AML-193 (cell line): Measurements from ENCODE around the gene TM9SF3.
"Not testable (repeated sequence)": the region's sequence is repeated elsewhere in the genome, so short reads cannot be mapped to it uniquely, and the experiment has no call there.

Source experiments
- DNase-seq, 2 experiments: peaks; one replicate each; lab custom pipeline; 2025; lab: John Stamatoyannopoulos, UW

TM9SF3 gene

DNA sequence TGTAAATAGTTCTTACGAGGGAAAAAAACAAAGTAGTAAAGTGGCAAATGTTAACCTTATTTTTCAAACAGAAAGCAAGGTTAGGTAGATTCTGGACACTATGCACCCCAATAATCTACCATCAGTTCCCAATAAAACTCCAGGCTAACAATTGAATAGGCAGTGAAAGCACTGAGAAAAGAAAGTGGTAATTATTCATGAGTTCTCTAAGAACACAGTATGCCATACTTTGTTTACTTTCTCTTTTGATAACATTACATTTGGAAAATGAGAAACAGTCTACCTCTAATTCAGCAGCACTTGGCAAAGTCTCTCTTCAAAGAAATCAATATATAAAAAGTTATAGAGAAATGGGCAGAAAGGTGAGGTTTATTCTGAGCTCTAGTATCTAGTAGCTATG lies 18.4 kb downstream of the TM9SF3 start:
- no peak for DNase-seq

DNA sequence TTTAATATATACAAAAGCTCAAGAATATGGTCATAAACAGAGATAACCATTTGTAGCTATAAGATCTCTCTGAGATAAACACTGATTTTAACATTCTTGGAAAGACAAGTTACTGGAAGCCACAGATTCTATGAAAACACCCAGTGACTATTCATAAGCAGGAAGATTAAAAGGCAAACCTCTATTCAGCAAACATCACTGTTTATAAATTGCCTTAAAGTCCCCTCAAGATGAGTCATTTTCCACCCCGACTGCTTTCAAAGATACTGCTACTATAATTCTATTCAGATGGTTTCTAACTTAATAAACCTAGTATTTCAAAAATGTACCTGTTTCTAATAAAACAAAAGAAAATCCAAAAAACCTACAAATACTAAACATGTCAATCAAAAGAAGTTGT lies 21.0 kb downstream of the TM9SF3 start:
- DNase-seq: no peak

DNA sequence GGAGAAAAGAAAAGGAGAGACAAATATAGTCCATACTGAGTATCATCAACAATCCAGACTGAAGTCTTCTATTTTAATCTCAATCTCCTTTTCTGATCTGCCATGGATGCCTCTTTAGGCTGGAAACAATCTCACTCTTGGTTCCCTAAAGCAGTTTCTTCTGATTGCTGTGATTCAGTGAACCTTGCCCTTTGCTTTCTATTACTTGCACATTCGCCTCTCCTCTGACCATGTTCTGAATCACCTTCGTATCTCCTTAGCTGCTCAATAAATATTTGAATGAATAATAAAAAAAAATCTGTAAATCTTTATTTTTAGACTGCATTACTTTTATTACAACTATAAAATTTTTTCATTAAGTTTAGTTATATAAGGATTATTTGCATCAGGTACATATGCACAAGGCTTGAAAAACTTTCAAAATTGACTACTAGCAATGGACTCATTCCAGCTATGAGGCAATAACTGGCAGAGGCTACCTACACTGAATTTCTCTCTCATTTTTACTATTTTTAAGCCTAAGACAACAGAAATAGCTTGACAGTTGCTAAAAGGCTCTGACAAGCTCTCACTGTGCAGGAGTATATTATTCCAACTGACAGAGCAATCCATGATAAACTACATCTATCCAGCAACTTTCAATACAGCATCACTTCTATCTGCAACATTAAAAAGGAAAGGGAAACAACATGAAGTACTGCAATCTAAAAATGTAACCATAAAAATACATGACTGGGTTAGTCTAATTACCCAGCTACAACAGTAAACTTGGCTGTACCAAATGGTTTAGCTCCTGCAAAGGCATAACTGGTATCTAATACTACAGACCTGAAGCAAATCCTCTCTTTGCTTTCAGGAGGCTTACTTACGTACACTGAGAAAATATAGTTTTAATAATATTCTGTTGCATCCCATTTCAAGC lies 25.6 kb downstream of the TM9SF3 start:
- DNase-seq: no peak

DNA sequence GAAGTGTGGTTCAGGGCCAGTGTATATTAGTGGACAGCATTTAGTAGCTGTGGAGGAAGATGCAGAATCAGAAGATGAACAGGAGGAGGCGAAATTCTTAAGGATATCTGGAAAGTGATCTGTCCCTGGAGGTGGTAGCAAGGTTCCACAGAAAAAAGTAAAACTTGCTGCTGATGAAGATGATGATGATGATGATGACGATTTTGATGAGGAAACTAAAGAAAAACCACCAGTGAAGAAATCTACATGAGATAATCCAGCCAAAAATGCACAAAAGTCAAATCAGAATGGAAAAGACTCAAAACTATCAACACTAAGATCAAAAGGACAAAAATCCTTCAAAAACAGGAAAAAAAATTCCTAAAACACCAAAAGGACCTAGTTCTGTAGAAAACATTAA lies 26.3 kb downstream of the TM9SF3 start:
- no peak for DNase-seq

DNA sequence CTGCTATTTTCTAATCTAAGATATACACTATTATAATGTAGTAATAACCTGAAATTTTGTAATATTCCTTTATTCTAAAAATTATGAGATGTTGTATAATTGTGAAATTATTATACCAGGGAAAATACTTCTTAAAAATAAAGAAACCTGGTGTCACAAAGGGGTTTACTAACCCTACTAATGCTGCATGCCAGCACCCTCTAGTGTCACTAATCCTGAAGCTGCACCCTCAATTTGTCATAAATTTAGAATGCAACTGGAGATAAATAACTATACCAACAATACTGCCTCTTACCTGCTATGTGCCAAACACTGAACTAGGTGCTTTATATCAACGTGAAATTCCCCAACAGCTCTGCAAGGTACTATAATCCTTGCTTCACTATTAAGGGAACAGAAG lies 30.8 kb downstream of the TM9SF3 start:
- peak; percentile 2 to 11 for DNase-seq

- DNase-seq: no peak
Measured at GRCh38 chr10:96555330-96555729, 31.5 kb downstream of the TM9SF3 start.

DNA sequence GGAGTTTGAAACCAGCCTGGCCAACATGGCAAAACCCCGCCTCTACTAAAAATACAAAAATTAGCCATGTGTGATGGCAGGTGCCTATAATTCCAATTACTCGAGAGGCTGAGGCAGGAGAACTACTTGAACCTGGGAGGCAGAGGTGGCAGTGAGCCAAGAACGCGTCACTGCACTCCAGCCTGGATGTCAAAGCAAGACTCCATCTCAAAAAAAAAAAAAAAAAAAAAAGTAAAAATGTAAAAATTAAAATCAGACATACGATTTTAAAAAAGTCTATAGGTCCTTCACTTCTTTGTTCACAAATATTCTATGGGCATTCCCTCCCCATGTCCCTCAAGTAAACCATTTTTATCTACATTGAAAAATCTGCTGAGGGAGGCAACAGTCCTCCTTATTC lies 38.2 kb downstream of the TM9SF3 start:
- DNase-seq: no peak

DNA sequence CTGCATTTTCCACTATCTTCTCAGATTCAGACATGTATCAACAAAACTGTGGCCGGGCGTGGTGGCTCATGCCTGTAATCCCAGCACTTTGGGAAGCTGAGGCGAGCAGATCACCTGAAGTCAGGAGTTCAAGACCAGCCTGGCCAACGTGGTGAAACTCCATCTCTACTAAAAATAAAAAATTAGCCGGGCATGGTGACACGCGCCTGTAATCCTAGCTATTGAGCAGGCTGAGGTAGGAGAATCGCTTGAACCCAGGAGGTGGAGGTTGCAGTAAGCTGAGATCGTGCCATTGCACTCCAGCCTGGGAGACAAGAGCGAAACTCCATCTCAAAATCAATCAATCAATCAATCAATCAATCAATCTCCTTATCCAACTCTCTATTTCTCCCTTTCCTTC lies 41.3 kb downstream of the TM9SF3 start:
- not testable (repeated sequence) for DNase-seq

- no peak for DNase-seq
Measured at GRCh38 chr10:96541921-96542320, 44.9 kb downstream of the TM9SF3 start.

DNA sequence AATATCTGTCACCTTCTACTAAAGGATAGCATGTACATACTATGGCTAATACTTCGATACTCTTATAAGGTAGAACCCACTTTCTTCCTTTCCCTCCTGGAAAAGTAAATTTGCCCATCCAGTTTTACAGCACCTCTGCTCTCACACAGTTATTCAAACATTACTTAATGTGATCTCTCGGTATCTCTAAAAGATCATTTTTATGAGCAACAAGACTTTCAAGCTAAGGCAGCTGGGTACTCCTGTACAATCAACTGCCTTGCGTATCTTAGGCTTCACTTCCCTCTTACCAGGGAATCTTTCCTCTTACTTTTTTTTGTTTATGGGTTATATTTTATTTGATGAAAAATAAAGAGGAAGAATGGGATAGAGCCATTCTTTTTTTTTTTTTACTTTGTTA lies 46.6 kb downstream of the TM9SF3 start:
- no peak for DNase-seq

- no peak for DNase-seq
Measured at GRCh38 chr10:96538683-96539082, 48.1 kb downstream of the TM9SF3 start.

DNA sequence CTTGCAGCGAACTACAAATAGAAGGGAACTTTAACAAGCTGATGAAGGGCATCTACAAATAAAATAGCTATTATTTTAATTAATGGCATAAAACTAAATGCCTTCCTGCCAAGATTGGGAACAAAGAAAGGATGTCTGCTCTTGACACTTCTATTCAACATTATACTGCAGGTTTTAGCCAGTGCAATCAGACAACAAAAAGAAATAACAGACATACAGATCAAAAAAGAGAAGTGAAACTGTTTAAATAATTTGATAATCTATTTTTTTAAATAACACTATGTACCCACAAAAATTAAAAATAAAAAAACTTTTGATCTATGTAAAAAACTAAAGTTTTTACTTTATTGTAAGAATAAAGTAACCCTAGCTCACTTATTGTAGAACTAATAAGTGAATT lies 50.7 kb downstream of the TM9SF3 start:
- DNase-seq: no peak

- DNase-seq: no peak
Measured at GRCh38 chr10:96532523-96532922, 54.3 kb downstream of the TM9SF3 start.

GRCh38 chr10:96529634-96530279 lies 57.1 kb downstream of the TM9SF3 start:
- no peak for DNase-seq

DNA sequence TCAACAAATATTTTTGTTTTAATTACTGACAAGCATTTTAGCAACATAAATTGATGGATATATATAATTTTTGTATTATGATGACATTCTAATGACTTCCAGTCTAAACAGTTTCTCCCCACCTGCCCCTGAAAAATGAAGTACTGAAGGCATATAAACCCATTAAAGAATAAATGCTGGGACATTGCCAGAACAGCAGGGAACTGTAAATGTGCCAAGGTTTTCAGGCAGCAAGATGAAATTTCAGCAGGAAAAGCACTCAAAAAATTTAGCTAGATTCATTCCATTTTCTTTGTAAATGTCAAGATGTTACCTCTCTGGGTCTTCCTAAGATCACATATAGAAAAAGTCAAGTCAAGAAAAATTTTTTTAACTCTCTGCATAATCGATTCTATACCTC lies 62.1 kb downstream of the TM9SF3 start:
- no peak for DNase-seq

GRCh38 chr10:96517284-96517683 lies 69.5 kb downstream of the TM9SF3 start:
- no peak for DNase-seq

DNA sequence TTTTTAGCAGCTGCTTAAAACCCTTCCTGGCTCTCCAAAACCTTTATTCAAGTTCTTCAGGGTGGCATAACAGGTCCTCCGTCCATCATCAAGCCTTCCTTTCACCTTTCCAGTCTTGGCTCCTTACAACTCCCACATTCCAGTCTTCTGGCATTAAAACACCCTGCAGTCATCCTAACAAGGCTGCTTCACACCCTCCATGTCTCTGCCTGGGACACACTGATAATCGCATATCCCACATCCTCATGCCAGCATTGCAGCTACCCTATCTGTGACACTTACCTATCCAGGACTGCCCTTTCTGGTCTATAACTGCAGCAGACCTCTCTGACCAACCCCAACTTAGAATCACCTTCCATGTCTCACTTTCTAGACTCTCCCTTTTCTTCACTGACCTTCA lies 70.5 kb downstream of the TM9SF3 start:
- no peak for DNase-seq

DNA sequence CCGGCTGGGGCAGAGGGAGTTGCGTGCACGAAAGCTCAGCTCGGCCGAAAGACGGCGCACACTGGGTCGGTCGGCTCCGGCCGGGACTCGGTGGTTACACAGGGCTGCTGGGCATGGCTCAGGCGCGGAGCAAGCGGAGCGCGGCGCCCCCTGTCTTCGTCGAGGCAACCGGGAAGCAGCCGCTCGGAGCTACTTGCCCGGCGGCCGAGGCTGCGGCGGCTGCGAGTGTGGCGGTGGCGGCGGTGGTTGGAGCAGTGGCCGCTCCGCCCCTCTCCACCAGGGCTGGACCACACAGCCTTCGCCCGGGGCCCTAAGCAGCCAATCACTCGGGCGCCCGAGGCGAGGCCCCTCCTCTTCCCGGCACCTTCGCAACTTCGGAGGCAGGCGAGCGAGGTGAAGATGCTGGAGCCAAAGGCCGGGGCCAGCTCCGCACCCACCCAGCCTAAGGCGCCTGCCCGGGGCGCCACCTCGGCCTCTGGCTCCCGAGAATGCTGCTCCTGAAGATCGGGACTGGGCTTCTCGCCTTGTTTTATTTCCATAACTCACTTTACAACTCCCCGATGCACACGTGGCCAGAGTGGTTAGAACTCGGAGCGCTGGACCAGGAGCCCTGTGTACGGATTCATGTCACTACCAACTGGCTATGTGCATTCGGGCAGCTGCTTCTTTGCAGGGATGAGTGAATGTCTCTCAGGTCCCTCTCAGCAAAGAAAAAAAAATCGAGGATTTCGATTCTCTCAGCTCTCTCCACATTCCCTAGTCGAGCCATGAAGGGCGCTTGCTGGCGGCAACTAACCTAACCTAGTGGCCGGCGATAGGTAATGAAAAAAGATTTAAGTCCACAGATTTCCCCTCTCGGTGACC lies 72.9 kb downstream of the TM9SF3 start, which contains the start of gene TLL2:
Gene TLL2 (minus strand): TSS at position 229 of the 864 bp plus-strand sequence. CDS start 241 bp downstream, outside the sequence.
- peak in 1 of 2 experiments; percentile 7 for DNase-seq

DNA sequence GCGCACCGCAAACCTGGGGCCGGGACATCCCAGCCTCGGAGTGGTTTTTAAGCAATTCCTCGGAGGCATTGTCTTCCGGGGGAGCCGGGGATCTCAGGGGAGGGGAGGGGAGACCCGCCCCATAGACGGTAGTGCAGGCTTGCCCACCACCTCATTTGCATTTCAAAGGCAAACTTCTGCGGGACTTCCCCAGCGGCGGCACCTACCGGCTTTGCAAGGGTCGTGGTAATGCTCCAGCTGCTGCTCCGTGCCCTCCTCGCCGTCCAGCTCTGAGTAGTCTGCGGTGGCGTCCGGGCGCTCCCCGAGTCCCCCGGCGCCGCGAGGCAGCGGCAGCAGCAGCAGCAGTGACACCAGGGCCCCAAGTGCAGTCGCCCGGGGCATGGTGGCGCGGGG lies 73.5 kb downstream of the TM9SF3 start:
- DNase-seq: no peak

- DNase-seq: no peak
Measured at GRCh38 chr10:96512524-96513304, 74.1 kb downstream of the TM9SF3 start.
